Measurements from ENCODE around the gene GAR1.
"Not testable (repeated sequence)": the region's sequence is repeated elsewhere in the genome, so short reads cannot be mapped to it uniquely, and the experiment has no call there.

The GAR1 gene

GRCh38 chr4:109815151-109816081, at the start of gene GAR1:
Gene GAR1, plus strand, starts transcription at chr4:109815762. Its CDS starts 403 bp downstream, at chr4:109816165.
- DNase-seq, result peak; percentile 81

- DNase-seq, result not testable (repeated sequence)
Observed at GRCh38 chr4:109782092-109782491, 33.5 kb upstream of the GAR1 start.

- DNase-seq, result no peak
Observed at GRCh38 chr4:109786846-109787245, 28.7 kb upstream of the GAR1 start.

GRCh38 chr4:109787807-109788206, 27.8 kb upstream of the GAR1 start:
- DNase-seq, result no peak

GRCh38 chr4:109795059-109795458, 20.5 kb upstream of the GAR1 start:
- DNase-seq, result no peak

- DNase-seq, result no peak
Observed at GRCh38 chr4:109798866-109799265, 16.7 kb upstream of the GAR1 start.

- DNase-seq, result no peak
Observed at GRCh38 chr4:109801099-109801789, 14.3 kb upstream of the GAR1 start.

- no peak for DNase-seq
Observed at GRCh38 chr4:109801895-109802319, 13.7 kb upstream of the GAR1 start, which contains the start of gene CFI. Gene CFI, minus strand, starts transcription at chr4:109801999. Its CDS starts 28 bp downstream, at chr4:109801971.

- peak; percentile 58 for DNase-seq
Observed at GRCh38 chr4:109803924-109804571, 11.5 kb upstream of the GAR1 start.

GRCh38 chr4:109809655-109810054, 5.9 kb upstream of the GAR1 start:
- DNase-seq, result no peak

- no peak for DNase-seq
Observed at GRCh38 chr4:109810552-109811387, 4.8 kb upstream of the GAR1 start.

GRCh38 chr4:109811707-109812106, 3.9 kb upstream of the GAR1 start:
- no peak for DNase-seq

GRCh38 chr4:109816082-109816442, 500 bp downstream of the GAR1 start:
- DNase-seq, result no peak

- no peak for DNase-seq
Observed at GRCh38 chr4:109816894-109817293, 1.3 kb downstream of the GAR1 start.

GRCh38 chr4:109818268-109818667, 2.7 kb downstream of the GAR1 start:
- no peak for DNase-seq

- no peak for DNase-seq
Observed at GRCh38 chr4:109820563-109820962, 5.0 kb downstream of the GAR1 start.

- no peak for DNase-seq
Observed at GRCh38 chr4:109821185-109821584, 5.6 kb downstream of the GAR1 start.

- no peak for DNase-seq
Observed at GRCh38 chr4:109826719-109827118, 11.2 kb downstream of the GAR1 start.

GRCh38 chr4:109827672-109828071, 12.1 kb downstream of the GAR1 start, which contains the start of gene RRH:
Gene RRH, plus strand, starts transcription at chr4:109827972. Its CDS starts 56 bp downstream, at chr4:109828028.
- DNase-seq, result no peak

- DNase-seq, result no peak
Observed at GRCh38 chr4:109833756-109834155, 18.2 kb downstream of the GAR1 start.

- no peak for DNase-seq
Observed at GRCh38 chr4:109836985-109837384, 21.4 kb downstream of the GAR1 start.

- DNase-seq, result no peak
Observed at GRCh38 chr4:109846395-109847098, 31.0 kb downstream of the GAR1 start.
